RWPE2 (cell line): Measurements from ENCODE around the gene PSME3IP1.

Experiments
- ATAC-seq: fragments of 200-7000 bp; cut with Tn5 transposase; 3 replicates; pipeline ENCODE4 v1.9.1; 2021; ENCODE audit warnings: low read depth
- DNase-seq: peaks from one replicate; pipeline ENCODE4 v3.0.0-alpha.2; 2020; ENCODE audit warnings: low spot score
- H3K27ac ChIP-seq: fragments of 450-650 bp; 2 replicates; pipeline ENCODE4 v1.5.1; 2017; ENCODE audit warnings: mild to moderate bottlenecking; ENCODE audit not compliant: poor library complexity, severe bottlenecking
- H3K27me3 ChIP-seq: fragments of 250-450 bp; sonication (Bioruptor Pico); 2 replicates; pipeline ENCODE4 v1.5.1; 2021; ENCODE audit warnings: mild to moderate bottlenecking, moderate library complexity; ENCODE audit not compliant: insufficient read depth, poor library complexity, severe bottlenecking
- H3K36me3 ChIP-seq: fragments of 250-450 bp; sonication (Bioruptor Pico); 2 replicates; pipeline ENCODE4 v1.5.1; 2020; ENCODE audit warnings: low read depth, mild to moderate bottlenecking, moderate library complexity
- H3K4me1 ChIP-seq: fragments of 250-450 bp; sonication (Bioruptor Pico); 2 replicates; pipeline ENCODE4 v1.5.1; 2021; ENCODE audit warnings: mild to moderate bottlenecking, moderate library complexity; ENCODE audit not compliant: insufficient read depth, poor library complexity, severe bottlenecking
- H3K4me3 ChIP-seq: fragments of 250-450 bp; sonication (Bioruptor Pico); 2 replicates; pipeline ENCODE4 v1.5.1; 2021; ENCODE audit warnings: mild to moderate bottlenecking, moderate library complexity; ENCODE audit not compliant: severe bottlenecking
- H3K9me3 ChIP-seq: fragments of 250-450 bp; sonication (Bioruptor Pico); 2 replicates; pipeline ENCODE4 v1.5.1; 2021; ENCODE audit warnings: mild to moderate bottlenecking, moderate library complexity; ENCODE audit not compliant: severe bottlenecking
- CTCF ChIP-seq: fragments of 450-650 bp; IDR thresholded peaks from one replicate; pipeline ENCODE4 v1.5.1; 2017; ENCODE audit warnings: mild to moderate bottlenecking, moderate library complexity; ENCODE audit not compliant: poor library complexity, severe bottlenecking

Gene PSME3IP1

GRCh38 chr16:57156351-57156703, 29.5 kb downstream of the PSME3IP1 start:
- Histone ChIP-seq H3K27ac (no peak overlapping the region), H3K27me3 (no peaks in the 10 kb centered on the region), H3K36me3 (peaks cover 90% of the 10 kb centered on the region), H3K4me1 (no peaks in the 10 kb centered on the region), H3K9me3 (no peaks in the 10 kb centered on the region), H3K4me3 (no peak overlapping the region)
- no peak for TF ChIP-seq CTCF
- ATAC-seq (no peak), DNase-seq (no peak)

- H3K9me3 ChIP-seq = no peaks in the 10 kb centered on the region
- H3K4me3 ChIP-seq = no peak overlapping the region
- H3K27me3 ChIP-seq = no peaks in the 10 kb centered on the region
- H3K36me3 ChIP-seq = peaks cover 85% of the 10 kb centered on the region
- ATAC-seq (no peak), DNase-seq (no peak)
- no peak overlapping the region for H3K27ac ChIP-seq
- TF ChIP-seq CTCF = no peak
- no peaks in the 10 kb centered on the region for H3K4me1 ChIP-seq
Observed at GRCh38 chr16:57155702-57156350, 30.0 kb downstream of the PSME3IP1 start.

GRCh38 chr16:57153841-57154240, 32.0 kb downstream of the PSME3IP1 start:
- H3K9me3 ChIP-seq = no peaks in the 10 kb centered on the region

GRCh38 chr16:57152096-57153093, 33.4 kb downstream of the PSME3IP1 start:
- H3K4me1 ChIP-seq = peaks cover 6% of the 10 kb centered on the region
- no peaks in the 10 kb centered on the region for H3K27me3 ChIP-seq
- no peaks in the 10 kb centered on the region for H3K9me3 ChIP-seq
- ATAC-seq = no peak
- TF ChIP-seq CTCF = no peak
- H3K4me3 ChIP-seq = no peak overlapping the region
- DNase-seq = no peak
- H3K27ac ChIP-seq = no peak overlapping the region
- peaks cover 50% of the 10 kb centered on the region for H3K36me3 ChIP-seq

More at GRCh38 chr16:57153841-57154240, 32.0 kb downstream of the PSME3IP1 start:
- DNase-seq (no peak), ATAC-seq (no peak)
- Histone ChIP-seq H3K27me3 (no peaks in the 10 kb centered on the region), H3K36me3 (peaks cover 65% of the 10 kb centered on the region), H3K27ac (no peak overlapping the region), H3K4me3 (no peak overlapping the region), H3K4me1 (no peaks in the 10 kb centered on the region)
- TF ChIP-seq CTCF = no peak
